GM06990 (cell line): Measurements from ENCODE around the gene INSYN1.
"Not testable (repeated sequence)": the region's sequence is repeated elsewhere in the genome, so short reads cannot be mapped to it uniquely, and the experiment has no call there.

ENCODE experiments used
- DNase-seq: peaks from one replicate; pipeline ENCODE4 v3.0.0-alpha.2; 2011; ENCODE audit not compliant: insufficient read length; ENCODE audit errors: extremely low read depth
- H3K27me3 ChIP-seq: replicated peaks from 2 replicates; pipeline ENCODE4 v1.6.0; 2011; ENCODE audit warnings: low read length; ENCODE audit not compliant: control insufficient read depth, insufficient read depth
- H3K36me3 ChIP-seq: 2 replicates; pipeline ENCODE4 v1.5.1; 2011; ENCODE audit warnings: low read length; ENCODE audit not compliant: control insufficient read depth, insufficient read depth
- H3K4me3 ChIP-seq: replicated peaks from 2 replicates; pipeline ENCODE4 v1.5.1; 2011; ENCODE audit warnings: low read depth, mild to moderate bottlenecking, control low read depth, low read length
- TF ChIP-seq, protein P1 (sequence below): IDR thresholded peaks from 2 replicates; pipeline ENCODE4 v1.5.1; 2011; ENCODE audit warnings: low read length, control low read depth, mild to moderate bottlenecking, inconsistent platforms; ENCODE audit not compliant: insufficient read depth, poor library complexity, severe bottlenecking

Gene INSYN1

DNA sequence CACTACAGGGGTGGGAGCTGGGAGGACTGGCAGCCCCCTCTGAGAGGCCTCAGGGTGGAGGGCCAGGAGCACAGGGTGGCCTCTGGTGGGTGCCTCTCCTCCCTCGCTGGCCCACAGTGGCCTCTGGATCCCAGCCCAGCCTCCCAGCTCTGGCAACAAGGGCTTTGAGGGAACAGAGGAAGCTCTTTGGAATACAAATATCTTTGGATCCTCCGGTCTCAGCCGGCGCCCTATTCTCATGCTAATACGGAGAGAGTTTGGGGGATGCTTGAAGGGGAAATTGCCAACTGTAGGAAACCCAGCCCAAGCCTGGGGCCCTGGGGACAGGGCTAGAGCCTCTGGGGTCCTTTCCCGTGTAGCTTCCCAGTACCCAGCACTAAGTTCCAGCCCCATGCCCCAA lies 33.4 kb upstream of the INSYN1 start:
- H3K27me3 ChIP-seq, result no peaks in the 10 kb centered on the region; the same call in 1 of the 2 replicates
- TF ChIP-seq, protein P1, sequence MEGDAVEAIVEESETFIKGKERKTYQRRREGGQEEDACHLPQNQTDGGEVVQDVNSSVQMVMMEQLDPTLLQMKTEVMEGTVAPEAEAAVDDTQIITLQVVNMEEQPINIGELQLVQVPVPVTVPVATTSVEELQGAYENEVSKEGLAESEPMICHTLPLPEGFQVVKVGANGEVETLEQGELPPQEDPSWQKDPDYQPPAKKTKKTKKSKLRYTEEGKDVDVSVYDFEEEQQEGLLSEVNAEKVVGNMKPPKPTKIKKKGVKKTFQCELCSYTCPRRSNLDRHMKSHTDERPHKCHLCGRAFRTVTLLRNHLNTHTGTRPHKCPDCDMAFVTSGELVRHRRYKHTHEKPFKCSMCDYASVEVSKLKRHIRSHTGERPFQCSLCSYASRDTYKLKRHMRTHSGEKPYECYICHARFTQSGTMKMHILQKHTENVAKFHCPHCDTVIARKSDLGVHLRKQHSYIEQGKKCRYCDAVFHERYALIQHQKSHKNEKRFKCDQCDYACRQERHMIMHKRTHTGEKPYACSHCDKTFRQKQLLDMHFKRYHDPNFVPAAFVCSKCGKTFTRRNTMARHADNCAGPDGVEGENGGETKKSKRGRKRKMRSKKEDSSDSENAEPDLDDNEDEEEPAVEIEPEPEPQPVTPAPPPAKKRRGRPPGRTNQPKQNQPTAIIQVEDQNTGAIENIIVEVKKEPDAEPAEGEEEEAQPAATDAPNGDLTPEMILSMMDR, result no peak
- H3K36me3 ChIP-seq, result no peaks in the 10 kb centered on the region
- no peak overlapping the region for H3K4me3 ChIP-seq
- no peak for DNase-seq

DNA sequence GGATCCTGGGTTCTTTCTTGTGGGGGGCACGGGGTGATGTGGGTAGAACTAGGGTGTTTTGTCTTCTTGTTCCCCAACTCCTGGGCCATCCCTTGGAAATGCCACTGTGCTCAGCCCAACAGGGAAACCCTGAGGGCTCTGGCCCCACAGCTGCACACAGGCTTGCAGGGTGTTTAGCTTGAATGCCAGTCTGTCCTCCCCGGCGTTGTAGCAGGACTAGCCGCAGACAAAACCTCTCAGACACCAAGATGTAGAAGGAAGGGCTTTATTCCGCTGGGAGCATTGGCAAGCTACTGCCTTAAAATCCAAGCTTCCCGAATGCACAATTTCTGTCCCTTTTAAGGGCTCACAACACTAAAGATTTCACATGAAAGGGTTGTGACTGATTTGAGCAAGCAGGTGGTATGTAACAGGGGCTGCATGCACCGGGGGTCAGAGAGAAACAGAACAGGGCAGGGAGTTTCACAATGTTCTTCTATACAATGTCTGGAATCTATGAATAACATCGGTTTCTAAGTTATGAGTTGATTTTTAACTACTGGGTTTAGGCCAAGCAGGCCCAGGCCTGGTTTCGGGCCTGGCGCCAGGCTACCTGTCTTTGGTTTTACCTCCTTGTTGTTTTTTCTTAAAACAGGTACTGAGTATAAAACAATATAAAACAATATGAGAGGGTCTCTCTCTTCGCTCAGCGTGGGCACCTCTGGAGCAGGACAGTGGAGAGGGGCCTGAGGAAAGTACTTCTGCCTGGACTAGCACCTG lies 32.3 kb upstream of the INSYN1 start:
- not testable (repeated sequence) for DNase-seq, H3K36me3 ChIP-seq, H3K4me3 ChIP-seq, H3K27me3 ChIP-seq

DNA sequence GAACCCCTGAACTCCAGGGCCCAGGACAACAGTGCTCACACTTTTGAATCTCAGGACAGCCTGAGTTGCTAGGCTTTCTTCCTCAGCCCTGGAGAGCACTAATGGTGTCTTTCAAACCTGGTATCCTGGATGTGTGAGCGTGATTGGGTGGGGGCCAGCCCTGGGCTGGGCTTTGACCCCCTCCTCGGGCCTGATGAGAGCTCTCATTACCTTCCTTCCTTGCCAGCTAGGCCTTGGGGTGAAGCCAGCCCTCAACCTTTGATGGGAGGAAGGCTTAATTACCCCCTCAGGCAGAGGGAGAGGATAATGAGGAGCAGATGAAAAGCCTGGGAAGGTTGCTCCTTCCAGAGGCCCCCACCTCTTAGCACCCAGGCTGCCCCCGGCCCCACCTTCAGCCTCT lies 31.1 kb upstream of the INSYN1 start:
- TF ChIP-seq, protein P1, result no peak
- H3K4me3 ChIP-seq, result no peak overlapping the region
- DNase-seq, result no peak
- no peaks in the 10 kb centered on the region for H3K36me3 ChIP-seq
- peaks cover 3% of the 10 kb centered on the region for H3K27me3 ChIP-seq

DNA sequence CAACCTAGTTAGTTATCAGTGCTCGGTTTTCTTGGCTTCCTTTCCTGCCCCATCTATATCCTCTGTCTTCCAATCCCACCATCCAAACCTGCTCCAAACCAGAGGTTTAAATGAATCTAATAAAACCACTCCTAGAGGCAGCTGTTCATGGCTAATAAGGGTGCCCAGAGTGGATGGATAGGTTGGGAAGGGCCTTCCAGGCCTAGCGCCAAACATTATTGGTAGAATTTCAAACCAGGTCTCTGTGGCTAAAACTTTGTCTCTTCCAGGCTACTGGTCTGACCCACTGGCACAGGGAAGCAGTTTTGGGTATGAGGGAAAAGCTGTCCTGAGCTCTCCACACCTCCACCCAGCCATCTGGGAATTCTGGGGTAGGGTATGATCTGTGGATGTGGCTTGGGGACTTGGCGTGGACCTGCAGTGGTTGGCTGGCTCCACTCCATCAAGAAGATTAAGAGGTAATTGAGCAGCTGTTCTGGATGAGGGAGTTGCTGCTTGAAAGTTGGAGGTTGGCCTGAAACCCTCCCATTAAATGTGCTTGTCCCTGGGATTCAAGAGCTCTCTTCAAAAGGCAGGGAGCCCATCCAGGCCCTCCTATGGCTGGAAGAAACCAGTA lies 29.3 kb upstream of the INSYN1 start:
- peaks cover 5% of the 10 kb centered on the region for H3K27me3 ChIP-seq
- TF ChIP-seq, protein P1, result no peak
- no peak overlapping the region for H3K4me3 ChIP-seq
- no peak for DNase-seq
- no peaks in the 10 kb centered on the region for H3K36me3 ChIP-seq

DNA sequence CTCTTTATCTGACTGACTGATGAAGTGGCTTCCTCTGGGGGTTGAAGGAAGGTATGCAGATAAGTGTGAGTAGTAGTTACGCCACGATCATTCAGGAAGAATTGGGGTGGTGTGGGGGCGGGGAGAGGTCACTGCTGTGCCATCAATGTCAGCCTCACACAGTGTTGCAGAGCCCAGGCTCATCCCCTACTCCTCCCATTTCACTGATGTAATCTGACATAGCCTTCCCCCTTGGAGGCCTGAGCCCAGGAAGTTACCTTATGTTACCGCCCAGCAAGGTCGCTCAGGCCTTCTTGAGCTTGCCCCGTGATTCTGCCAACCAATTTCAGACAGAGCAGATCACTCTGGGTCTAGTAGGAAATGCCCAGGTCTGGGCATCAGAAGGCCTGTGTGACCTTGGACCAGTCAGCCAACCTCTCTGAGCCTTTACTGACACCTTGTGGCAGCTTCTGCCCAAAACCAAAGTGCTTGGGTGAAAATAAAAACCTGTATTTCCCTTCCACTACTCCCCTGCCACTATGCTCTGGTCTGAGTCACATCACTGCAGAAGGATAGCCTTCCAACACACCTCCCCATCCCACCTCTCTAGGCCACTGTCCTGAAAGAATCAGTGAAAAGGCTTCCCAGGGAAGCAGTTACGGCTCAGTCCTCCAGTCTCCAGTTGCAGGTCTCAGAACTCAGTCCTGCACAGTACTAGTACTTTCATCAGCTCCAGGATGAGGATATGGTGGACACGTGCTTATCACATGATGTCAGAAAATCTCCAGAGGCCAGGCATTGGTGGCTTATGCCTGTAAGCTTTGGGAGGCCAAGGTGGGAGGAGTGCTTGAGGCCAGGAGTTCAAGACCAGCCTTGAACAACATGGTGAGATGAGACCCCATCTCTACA lies 28.1 kb upstream of the INSYN1 start:
- no peak overlapping the region for H3K4me3 ChIP-seq
- H3K27me3 ChIP-seq, result peaks cover 5% of the 10 kb centered on the region
- no peak for DNase-seq
- H3K36me3 ChIP-seq, result no peaks in the 10 kb centered on the region
- TF ChIP-seq, protein P1, result peak; percentile 52

DNA sequence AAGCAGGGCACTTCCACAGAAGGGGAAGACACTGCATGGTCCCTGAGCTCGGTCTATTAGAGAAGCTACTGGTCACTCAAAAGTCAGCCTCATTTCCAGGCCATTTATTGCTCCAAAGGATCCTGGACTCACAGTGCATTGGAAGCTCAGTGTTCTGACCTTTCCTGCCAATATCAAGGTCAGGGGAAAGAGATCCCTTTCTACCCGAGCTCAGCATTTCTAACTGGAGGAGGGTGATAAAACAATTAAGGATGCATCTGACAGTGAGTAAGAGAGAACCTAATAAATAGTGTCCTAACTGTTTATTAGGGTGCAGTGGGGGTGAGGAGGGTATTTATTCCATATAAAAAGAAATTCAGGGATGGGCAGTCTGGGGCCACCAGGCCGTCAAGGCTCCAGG lies 26.8 kb upstream of the INSYN1 start:
- no peak for DNase-seq
- Histone ChIP-seq H3K36me3 (no peaks in the 10 kb centered on the region), H3K4me3 (no peak overlapping the region), H3K27me3 (peaks cover 5% of the 10 kb centered on the region)
- TF ChIP-seq, protein P1, result no peak
